GM04503 (cell line): Measurements from ENCODE around the gene FXYD1.
A peak's percentile ranks its signal among the peaks of the same experiment; 100 is the strongest.

ENCODE experiments used
- DNase-seq: peaks from one replicate; pipeline ENCODE4 v3.0.0-alpha.2; 2012; ENCODE audit warnings: low read depth

FXYD1 gene

GRCh38 chr19:35107545-35107944, 31.1 kb upstream of the FXYD1 start:
- DNase-seq, result no peak

DNA sequence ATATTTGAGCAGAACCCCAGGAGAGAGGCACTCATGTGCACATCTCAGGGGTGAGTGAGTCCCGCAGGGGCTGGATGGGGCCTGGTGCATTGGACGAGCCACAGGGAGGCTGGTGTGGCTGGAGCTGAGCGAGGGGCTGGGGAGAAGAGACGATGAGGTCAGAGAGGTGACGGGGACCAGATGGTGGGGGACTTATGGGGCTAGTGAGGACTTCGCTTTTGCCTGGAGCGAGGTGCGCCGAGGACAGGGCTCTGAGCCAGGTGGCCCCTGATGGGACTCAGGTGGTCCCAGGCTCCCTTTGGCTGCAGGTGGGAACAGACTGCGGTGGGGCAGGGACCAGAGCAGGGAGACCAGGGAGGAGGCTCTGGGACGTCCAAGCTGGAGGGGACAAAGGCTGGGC, 29.9 kb upstream of the FXYD1 start:
- DNase-seq, result no peak

DNA sequence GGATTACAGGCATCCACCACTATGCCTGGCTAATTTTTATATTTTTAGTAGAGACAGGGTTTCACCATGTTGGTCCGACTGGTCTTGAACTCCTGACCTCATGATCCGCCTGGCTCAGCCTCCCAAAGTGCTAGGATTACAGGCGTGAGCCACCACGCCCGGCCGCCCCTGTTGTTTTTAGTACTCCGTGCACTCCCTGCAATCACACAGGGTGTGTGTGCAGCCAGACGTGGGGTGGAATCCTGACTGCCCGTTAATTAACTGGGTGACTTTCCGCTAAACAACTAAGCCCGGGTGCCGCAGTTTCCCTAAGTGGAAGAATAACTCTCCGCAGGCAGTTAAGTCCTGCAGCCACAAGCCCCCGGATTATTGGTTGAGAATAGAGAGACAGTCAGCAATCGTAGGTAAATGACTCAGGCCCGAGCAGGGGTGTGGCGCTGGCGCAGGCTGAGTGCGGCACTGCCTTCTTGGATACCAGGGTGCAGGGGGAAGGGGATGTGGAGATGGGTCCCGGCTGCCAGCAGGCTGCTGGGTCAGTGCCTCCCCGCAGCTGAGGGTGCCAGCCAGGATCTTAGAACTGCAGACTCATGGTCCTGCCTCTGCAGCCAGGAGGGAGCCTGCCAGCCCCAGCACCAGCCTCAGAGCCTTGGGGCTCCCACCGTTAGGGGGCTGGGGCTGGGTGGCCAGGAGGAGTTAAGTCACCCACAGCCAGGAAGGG, 29.1 kb upstream of the FXYD1 start:
- no peak for DNase-seq

DNA sequence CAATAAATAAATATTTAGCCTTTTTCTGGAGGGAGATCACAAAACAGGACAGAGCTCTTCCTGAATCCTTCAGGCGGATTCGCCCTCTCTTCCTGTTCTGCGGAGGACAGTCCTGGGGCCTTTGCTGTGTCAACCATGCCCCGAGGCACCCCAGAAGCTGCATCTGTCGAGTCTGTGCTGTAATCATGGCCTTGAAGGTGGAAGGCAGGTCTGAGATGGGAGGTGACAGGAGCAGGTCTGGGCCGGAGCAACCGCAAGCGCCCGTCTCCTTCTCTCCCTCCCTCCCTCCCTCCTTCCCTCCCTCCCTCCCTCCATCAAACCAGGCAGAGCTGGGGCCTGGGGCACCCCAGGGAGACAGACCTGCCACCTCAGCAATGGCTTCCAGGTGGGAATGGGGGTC, 27.6 kb upstream of the FXYD1 start:
- DNase-seq, result no peak

DNA sequence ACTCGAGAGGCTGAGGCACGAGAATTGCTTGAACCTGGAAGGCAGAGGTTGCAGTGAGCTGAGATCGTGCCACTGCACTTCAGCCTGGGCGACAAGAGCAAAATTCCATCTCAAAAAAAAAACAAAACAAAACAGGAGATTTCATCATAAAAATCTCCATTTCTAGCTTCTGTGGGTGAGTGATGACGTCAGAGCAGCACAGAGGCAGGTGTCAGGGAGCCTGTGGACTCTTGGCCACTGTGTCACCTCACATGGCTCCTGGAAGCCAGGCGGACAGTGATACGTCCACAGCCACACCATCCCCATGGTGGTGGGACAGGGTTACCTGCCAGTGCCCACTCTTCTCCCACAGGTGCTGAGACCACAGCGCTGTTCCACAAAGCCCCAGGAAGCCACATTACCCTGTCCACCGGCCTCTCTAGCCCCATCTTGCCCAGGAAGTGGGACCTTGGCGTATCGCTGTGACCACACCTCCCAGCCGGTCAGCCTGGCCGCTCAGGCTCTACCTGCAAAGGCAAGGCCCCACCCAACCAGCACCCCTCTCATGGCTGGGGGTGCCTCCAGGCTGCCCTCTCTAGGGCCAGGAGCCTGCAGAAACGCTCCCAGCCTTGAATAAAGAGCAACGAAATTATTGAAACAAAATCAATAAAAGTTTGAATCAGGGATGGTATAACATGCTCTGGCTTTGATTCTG, 25.5 kb upstream of the FXYD1 start:
- DNase-seq, result no peak

- no peak for DNase-seq
Measured at GRCh38 chr19:35114353-35115176, 24.1 kb upstream of the FXYD1 start.

DNA sequence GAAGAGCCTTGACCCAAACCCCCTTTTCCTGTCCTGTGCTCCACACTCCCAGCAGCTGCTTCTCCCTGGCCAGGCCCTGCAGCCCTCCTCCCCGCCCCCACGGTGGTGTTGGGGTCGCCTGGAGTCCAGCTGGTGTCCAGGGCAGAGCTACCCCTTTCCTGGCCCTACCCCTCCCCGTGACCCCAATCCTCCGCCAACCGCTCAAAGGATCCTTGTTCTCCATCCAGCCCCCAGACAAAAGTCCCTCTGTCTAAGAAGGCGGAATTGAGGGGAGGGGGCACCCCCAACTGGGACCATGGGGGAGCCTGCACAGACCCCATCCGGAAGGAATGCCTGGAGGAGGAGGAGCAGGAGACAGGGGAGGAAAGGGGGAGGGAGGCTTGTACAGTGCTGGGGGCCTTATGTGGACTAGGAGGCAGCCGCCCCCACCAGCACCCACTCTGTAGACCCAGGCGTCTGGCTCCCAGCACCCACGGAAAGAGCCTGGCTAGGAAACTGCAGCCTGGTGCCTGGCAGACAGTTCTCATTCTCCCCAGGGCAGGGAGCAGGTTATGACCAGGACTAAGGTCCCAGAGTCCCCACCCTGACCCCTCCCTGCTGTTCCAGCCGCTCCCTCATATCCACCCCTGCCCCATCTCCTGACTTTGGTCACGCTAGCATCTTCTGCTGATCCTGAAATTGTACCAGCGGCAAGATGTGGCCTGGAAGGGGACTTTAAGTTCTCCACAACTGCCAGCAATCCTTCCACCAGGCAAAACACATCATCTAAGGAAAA, 23.3 kb upstream of the FXYD1 start, which contains the start of gene FXYD3:
FXYD3 (plus strand) TSS at position 647 of the 775 bp plus-strand sequence. CDS start 3,554 bp downstream, outside the sequence.
- no peak for DNase-seq

GRCh38 chr19:35116072-35116801, 22.4 kb upstream of the FXYD1 start:
- DNase-seq, result no peak

- DNase-seq, result no peak
Measured at GRCh38 chr19:35117116-35117515, 21.5 kb upstream of the FXYD1 start.

GRCh38 chr19:35117799-35118198, 20.8 kb upstream of the FXYD1 start:
- no peak for DNase-seq

- no peak for DNase-seq
Measured at GRCh38 chr19:35118268-35119020, 20.2 kb upstream of the FXYD1 start.

GRCh38 chr19:35119091-35119490, 19.5 kb upstream of the FXYD1 start:
- DNase-seq, result no peak

DNA sequence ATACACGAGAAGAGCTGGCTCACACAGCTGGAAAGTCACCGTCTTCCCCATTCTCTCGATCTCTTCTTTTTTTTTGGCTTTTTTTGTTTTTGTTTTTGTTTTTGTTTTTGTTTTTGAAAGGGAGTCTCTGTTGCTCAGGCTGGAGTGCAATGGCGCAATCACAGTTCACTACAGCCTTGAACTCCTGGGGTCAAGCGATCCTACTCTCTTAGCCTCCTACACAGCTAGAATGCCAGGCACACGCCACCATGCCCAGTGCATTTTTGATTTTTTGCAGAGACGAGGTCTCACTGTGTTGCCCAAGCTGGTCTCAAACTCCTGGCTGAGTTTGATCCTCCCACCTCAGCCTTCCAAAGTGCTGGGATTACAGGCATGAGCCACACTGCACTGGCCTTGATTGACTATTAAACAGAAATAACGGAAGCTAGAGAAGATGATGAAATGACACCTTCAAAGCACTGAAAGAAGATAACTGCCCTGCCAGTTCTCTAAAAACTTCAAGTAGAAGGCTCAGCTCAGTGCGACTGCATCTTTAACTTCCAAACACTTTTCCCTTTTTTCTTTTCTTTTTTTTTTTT, 19.0 kb upstream of the FXYD1 start:
- DNase-seq, result no peak

DNA sequence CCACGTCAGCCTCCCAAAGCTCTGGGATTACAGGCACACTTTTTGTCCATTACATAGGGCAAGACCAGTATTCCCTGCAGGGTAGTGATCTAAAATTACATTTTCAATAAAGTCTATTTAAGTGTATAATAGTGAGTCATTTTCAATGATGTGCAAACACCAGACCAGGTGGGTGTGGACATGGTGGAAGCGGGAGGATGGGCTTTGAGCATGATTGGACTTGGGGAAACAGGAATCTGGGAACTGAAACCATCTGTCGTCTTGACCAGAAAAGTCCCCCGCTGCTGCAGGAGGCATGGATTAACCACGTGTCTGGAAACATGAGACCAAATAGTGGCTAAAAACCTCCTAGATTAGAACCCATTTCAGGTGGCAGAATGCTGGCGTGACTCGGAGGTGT, 18.1 kb upstream of the FXYD1 start:
- no peak for DNase-seq

DNA sequence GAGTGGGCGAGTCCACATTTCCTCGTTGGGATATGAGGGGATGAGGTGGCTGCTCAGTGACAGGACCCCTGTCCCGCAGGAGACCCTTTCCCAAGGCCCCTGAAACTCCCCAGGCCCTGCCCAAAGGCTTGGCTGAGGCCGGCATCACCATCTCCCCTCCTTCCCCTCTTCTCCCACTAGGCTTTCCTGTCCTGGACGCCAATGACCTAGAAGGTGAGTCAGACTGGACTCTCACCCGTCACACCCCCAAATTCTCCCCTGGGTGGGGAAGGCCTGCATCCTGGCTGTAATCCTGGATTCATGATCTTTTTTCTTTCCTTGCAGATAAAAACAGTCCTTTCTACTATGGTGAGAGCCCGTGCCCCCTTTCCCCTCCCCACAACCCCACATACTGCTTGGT, 17.7 kb upstream of the FXYD1 start:
- DNase-seq, result no peak

- DNase-seq, result no peak
Measured at GRCh38 chr19:35122687-35123551, 15.7 kb upstream of the FXYD1 start.

DNA sequence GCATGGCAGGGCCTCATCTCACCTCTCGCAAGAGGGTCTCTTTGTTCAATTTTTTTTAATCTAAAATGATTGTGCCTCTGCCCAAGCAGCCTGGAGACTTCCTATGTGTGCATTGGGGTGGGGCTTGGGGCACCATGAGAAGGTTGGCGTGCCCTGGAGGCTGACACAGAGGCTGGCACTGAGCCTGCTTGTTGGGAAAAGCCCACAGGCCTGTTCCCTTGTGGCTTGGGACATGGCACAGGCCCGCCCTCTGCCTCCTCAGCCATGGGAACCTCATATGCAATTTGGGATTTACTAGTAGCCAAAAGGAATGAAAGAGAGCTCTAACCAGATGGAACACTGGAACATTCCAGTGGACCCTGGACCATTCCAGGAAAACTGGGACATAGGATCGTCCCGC, 15.1 kb upstream of the FXYD1 start:
- no peak for DNase-seq

DNA sequence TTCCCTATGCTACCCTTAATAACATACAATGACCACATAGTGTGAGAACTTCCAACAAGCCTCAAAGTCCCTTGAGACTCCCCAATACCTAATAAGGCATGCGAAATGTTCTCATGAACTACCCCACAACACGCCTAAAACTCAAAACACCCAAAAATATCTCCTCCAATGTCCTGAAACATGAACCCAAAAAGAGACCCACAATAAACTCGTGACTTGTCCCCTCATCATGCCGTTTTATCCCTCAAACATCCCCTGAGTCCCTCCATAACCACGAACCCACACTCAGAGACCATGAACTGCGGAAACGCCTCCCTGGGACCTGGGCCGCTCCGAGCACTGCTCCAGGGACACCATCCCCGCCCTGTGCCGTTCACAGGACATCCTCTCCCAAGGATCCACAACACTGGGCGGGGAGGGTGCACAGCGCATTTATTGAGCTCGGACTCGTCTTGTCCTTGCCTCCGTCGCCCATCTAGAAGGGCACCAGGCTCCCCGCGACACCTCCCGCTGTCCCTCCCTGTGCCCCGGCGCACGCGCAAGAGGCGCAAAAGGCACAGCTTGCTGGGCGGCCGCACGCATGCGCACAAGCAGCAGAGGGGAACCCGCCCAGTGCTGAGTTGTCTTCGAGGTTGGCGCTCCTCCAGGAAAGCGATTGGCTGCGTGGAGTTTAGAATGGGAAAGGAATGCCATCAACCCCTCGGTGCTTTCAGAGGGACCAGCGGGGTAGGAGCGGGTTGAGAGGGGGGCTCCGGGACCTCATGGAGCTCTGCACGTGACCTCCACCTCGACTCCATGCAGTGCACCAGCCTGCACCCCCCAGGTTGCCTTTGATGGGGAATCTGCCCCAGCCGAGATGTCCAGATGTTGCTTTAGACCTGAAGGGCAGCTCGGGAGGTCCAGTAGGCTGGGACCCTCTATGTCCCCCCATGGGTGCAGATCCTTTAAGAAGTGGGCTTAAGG, 14.2 kb upstream of the FXYD1 start:
- peak; percentile 58 for DNase-seq
